Fibroblast of mammary gland (primary cell): ENCODE results near the gene RBFA.

Source experiments
- DNase-seq: peaks from one replicate; pipeline ENCODE4 v3.0.0-alpha.2; 2010; ENCODE audit warnings: low read depth
- H3K4me3 ChIP-seq: 2 replicates; pipeline ENCODE4 v1.5.1; 2011; ENCODE audit warnings: low read depth, mild to moderate bottlenecking, low read length, moderate library complexity; ENCODE audit not compliant: control insufficient read depth
- TF ChIP-seq, protein P1 (sequence below): conservative IDR thresholded peaks from 2 replicates; pipeline ENCODE4 v1.5.1; 2011; ENCODE audit warnings: low read depth, low read length, inconsistent platforms; ENCODE audit not compliant: control insufficient read depth, insufficient read depth

RBFA gene

DNA sequence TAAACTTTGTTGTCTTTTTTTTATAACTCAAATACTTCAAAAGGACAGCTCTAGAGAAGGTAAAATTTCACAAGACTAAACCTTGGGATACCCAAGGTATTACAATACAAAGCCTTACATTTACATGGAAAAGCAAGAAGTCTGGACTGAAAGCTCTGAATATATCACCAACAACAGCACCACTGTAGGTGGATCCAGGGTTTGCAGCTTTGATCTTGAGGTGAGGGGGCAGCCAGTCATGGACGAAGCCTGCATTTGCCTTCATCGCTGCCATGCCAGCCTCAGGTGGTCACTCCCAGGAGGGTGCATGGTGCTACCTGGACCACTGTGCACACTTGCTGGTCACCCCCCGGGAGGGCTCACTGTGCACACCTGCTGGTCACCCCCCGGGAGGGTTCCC is 36.6 kb downstream of the RBFA start:
- TF ChIP-seq, protein P1, sequence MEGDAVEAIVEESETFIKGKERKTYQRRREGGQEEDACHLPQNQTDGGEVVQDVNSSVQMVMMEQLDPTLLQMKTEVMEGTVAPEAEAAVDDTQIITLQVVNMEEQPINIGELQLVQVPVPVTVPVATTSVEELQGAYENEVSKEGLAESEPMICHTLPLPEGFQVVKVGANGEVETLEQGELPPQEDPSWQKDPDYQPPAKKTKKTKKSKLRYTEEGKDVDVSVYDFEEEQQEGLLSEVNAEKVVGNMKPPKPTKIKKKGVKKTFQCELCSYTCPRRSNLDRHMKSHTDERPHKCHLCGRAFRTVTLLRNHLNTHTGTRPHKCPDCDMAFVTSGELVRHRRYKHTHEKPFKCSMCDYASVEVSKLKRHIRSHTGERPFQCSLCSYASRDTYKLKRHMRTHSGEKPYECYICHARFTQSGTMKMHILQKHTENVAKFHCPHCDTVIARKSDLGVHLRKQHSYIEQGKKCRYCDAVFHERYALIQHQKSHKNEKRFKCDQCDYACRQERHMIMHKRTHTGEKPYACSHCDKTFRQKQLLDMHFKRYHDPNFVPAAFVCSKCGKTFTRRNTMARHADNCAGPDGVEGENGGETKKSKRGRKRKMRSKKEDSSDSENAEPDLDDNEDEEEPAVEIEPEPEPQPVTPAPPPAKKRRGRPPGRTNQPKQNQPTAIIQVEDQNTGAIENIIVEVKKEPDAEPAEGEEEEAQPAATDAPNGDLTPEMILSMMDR: no peak
- DNase-seq: no peak
- H3K4me3 ChIP-seq: no peak overlapping the region

DNA sequence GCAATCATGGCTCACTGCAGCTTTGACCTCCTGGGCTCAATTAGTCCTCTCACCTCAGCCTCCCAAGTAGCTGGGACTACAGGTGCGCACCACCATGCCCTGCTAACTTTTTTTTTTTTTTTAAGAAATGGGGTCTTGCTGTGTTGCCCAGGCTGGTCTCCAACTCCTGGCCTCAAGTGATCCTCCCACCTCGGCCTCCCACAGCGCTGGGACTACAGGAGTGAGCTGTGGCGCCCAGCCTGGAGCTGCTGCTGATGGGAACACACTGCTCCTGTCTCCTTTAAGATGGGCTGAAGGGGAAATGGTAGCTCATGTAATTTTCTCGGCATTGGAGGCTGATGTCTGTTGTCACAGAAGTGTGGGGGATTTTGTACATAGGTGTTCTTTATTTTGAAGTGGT is 39.9 kb downstream of the RBFA start:
- TF ChIP-seq, protein P1: no peak
- no peak overlapping the region for H3K4me3 ChIP-seq
- DNase-seq: no peak

DNA sequence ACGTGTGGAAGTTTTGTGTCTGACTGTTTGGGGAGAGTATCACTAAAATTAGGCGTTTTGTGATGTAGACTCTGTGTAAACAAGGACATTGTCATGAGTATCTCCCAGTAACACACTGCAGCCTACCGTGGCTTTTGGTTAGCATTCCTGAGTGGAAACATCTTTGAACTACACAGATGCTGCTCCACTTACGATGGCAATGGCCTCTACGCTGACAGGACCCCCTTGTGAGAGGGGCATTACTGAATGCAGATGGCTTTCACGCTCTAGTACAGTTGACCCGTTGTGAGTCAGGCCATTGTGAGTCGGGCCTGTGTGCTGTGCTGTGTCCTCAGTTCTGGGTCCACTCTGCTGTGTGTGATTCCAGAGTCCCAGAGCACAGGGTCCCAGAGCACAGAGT is 40.5 kb downstream of the RBFA start:
- TF ChIP-seq, protein P1: no peak
- no peak for DNase-seq
- no peak overlapping the region for H3K4me3 ChIP-seq

GRCh38 chr18:80075940-80076339 is 41.7 kb downstream of the RBFA start:
- no peak for DNase-seq
- no peak overlapping the region for H3K4me3 ChIP-seq

DNA sequence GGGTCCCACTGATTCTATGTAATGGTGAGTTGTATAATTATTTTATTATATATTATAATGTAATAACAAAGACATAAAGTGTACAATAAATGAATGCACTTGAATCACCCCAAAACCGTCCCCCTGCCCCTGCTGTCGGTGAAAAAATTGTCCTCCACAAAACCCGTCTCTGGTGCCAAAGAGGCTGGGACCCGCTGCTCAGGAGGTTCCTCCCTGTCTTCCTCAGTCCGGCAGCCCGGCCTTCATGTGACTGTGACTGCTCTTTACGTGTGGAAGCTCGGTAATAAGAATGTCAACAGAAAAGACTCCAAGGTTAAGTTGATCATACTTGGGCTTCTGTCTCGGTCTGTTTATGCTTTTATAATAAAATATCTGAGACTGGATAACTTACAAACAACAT is 42.1 kb downstream of the RBFA start:
- DNase-seq: no peak
- H3K4me3 ChIP-seq: no peak overlapping the region
- TF ChIP-seq, protein P1: no peak

More at GRCh38 chr18:80075940-80076339, 41.7 kb downstream of the RBFA start:
- TF ChIP-seq, protein P1: no peak

- no peak overlapping the region for H3K4me3 ChIP-seq
- DNase-seq: no peak
- TF ChIP-seq, protein P1: no peak
These were observed 43.6 kb downstream of the RBFA start for GRCh38 chr18:80077873-80078272.
